KOPT-K1 (cell line): ENCODE measurements around the gene VWA3A.
"Not testable (repeated sequence)": the region's sequence is repeated elsewhere in the genome, so short reads cannot be mapped to it uniquely, and the experiment has no call there.

Experiments used
- H3K27ac ChIP-seq: fragments of 200-600 bp; sonication (generic); 2 replicates; pipeline ENCODE4 v1.5.1; 2016; ENCODE audit warnings: antibody characterized with exemption, mild to moderate bottlenecking, low read depth, low read length; ENCODE audit not compliant: poor library complexity, severe bottlenecking
- H3K36me3 ChIP-seq: fragments of 200-600 bp; sonication (generic); 2 replicates; pipeline ENCODE4 v1.5.1; 2017; ENCODE audit warnings: antibody characterized with exemption, mild to moderate bottlenecking, low read length, moderate library complexity; ENCODE audit not compliant: insufficient read depth
- H3K9me3 ChIP-seq: fragments of 200-600 bp; sonication (generic); 2 replicates; pipeline ENCODE4 v1.5.1; 2017; ENCODE audit warnings: antibody characterized with exemption, low read length, mild to moderate bottlenecking; ENCODE audit not compliant: insufficient read depth, poor library complexity, severe bottlenecking

Gene VWA3A

DNA sequence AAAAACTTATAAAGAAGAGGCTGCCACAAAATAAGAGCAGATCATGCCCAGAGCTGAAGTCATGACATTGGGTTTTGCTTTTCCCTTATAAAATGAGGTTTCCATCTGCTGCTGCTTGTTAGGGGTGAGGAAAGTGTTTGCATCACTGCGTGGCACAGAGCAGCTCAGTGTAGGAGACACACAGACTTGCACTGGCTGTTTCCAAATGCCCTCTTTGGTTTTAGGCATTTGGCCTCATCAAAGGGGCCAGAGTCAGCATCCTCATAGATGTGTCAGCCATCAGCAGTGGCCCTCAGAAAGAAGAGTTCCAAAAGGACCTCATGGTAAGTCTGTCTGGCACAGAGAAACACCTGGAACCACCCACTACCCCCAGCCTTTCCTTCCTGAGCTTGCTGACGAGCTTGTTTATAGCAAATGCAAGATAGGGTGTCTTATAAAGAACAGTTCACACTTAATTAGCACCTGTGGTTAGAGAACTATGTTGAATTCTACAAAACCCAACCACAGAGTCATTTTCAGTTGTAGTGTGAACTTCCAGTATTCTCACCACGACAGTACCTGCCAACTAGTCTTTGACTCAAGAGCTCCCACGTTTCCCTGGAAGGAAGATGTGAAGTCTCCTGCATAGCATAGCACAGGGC, 17.0 kb downstream of the VWA3A start:
- no peaks in the 10 kb centered on the region for H3K36me3 ChIP-seq
- H3K27ac ChIP-seq, result peak overlapping the region; percentile 38
- no peaks in the 10 kb centered on the region for H3K9me3 ChIP-seq

DNA sequence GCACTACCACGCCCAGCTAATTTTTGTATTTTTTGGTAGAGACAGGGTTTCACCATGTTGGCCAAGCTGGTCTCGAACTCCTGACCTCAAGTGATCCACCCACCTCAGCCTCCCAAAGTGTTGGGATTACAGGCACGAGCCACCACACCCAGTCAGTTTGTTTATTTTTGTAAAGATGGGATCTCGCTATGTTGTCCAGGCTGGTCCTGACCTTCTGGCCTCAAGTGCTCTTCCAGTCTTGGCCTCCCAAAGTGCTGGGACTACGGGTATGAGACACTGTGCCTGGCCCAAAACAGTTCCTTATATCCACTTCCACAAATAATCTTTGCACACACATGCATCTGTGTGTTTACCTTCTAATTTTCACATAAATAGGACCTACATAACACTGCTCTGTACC, 19.3 kb downstream of the VWA3A start:
- H3K27ac ChIP-seq, H3K9me3 ChIP-seq, H3K36me3 ChIP-seq: not testable (repeated sequence)

DNA sequence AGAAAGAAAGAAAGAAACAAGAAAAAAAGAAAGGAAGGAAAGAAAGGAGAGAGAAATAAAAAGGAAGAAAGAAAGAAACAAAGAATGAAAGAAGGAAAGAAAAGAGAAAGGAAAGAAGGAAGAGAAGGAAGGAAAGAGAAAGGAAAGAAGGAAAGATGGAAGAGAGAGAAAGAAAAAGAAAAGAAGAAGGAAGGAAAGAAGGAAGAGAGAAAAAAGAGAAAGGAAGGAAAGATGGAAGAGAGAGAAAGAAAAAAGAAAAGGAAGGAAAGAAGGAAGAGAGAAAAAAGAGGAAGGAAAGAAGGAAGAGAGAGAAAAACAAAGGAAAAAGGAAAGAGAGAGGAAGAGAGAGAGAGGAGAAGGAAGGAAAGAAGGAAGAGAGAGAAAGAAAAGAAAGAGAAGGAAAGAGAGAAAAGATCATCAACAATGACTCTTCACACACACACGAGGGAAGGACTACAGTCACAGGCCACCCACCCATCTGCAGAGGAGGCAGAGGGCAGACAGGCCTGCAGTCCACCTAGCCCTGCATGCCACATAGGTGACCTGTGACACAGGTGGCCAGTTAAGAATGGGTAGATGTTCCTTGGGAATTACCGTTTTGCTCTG, 23.9 kb downstream of the VWA3A start:
- Histone ChIP-seq H3K9me3 (no peaks in the 10 kb centered on the region), H3K27ac (no peak overlapping the region), H3K36me3 (no peaks in the 10 kb centered on the region)

DNA sequence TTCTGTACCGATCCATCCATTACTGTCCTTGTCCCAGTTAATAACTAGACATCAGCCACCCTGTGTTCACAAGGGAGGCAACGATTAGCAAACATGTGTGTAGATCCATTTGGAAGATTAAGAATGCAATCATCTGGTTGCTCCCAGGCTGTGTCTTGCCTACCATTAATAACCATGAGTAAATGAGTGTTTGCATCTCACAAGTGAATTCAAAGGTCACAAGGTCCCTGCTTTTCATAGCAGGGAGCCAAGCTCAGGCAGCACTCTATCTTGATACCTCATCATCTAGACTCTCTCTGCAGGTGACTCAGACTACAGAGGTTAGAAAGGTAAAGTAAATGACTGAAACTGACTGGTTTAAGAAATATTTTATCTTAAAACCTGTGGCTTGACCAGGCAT, 25.3 kb downstream of the VWA3A start:
- Histone ChIP-seq H3K27ac (no peak overlapping the region), H3K36me3 (no peaks in the 10 kb centered on the region), H3K9me3 (no peaks in the 10 kb centered on the region)

DNA sequence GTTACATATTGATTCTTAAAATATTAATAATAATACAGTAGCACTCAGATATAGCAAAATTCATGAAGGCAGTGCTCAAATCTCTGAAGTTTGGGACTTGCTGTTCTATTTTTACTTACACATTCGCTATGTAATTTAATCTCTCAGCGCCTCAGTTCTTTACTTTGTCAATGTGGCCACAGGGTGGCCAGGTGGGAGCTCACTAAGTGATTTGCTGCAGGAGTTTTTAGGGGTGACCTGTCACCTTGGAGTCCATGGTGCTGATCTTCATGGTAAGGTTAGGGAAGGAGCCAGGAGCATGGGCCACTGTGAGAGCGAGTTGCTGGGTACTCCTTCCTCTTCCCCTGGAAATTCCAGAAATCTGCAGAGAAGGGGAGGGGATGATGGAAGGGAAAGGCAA, 28.1 kb downstream of the VWA3A start:
- no peaks in the 10 kb centered on the region for H3K9me3 ChIP-seq
- no peak overlapping the region for H3K27ac ChIP-seq
- H3K36me3 ChIP-seq, result no peaks in the 10 kb centered on the region

DNA sequence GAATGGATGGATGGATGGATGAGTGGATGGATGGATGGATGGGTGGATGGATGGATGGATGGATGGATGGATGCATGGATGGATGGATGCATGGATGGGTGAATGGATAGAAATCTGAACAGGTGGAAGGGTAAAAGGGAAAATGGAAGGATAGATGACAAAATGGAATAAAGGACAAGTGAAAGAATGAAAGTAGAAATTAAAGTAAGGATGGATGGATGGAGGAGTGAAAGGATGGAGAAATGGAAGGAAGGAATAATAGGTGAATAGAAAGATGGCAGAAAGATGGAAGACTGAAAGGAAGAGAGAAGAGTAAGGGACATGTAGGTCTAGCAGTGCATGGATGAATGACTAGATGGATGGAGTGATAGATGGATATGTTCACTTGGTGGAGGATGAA, 29.9 kb downstream of the VWA3A start:
- Histone ChIP-seq H3K9me3 (no peaks in the 10 kb centered on the region), H3K36me3 (no peaks in the 10 kb centered on the region), H3K27ac (no peak overlapping the region)

- H3K9me3 ChIP-seq, result no peaks in the 10 kb centered on the region
- H3K36me3 ChIP-seq, result no peaks in the 10 kb centered on the region
- H3K27ac ChIP-seq, result no peak overlapping the region
Observed at GRCh38 chr16:22123146-22123545, 30.8 kb downstream of the VWA3A start.

DNA sequence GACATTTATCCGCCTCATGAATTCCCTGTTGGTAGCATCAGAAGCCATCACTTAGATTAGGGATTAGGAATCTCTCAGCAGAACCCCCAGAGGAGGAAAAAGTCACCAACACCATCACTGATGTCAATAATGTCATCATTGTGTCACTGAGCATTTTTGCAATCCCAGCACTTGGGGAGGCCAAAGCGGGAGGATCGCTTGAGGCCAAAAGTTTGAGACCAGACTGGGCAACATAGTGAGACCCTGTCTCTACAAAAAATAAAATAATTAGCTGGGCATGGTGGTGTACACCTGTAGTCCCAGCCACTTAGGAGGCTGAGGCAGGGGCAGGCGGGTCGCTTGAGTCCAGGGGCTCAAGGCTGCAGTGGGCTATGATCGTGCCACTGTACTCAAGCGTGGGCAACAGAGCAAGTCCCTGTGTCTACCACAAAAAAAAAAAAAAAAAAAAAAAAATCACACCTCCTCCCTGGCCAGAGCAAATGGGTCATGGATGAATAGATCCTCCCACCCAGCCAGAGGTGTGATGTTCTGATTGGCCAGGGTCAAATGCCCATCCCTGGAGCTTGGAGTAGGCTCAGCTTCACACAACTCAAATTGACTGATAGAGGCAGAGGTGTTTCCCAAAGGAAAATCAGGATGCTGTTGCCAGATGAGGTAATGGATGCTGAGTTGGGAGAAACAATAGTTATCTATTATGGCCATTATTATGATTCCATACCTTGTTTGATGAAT, 31.6 kb downstream of the VWA3A start:
- Histone ChIP-seq H3K9me3 (no peaks in the 10 kb centered on the region), H3K27ac (no peak overlapping the region), H3K36me3 (no peaks in the 10 kb centered on the region)

- Histone ChIP-seq H3K36me3 (no peaks in the 10 kb centered on the region), H3K27ac (no peak overlapping the region), H3K9me3 (no peaks in the 10 kb centered on the region)
Observed at GRCh38 chr16:22124583-22125284, 32.4 kb downstream of the VWA3A start.

- no peaks in the 10 kb centered on the region for H3K9me3 ChIP-seq
- no peak overlapping the region for H3K27ac ChIP-seq
- no peaks in the 10 kb centered on the region for H3K36me3 ChIP-seq
Observed at GRCh38 chr16:22126037-22126558, 33.8 kb downstream of the VWA3A start.

GRCh38 chr16:22128537-22128936, 36.2 kb downstream of the VWA3A start:
- not testable (repeated sequence) for H3K9me3 ChIP-seq, H3K36me3 ChIP-seq, H3K27ac ChIP-seq

GRCh38 chr16:22130528-22130927, 38.2 kb downstream of the VWA3A start:
- Histone ChIP-seq H3K27ac (no peak overlapping the region), H3K36me3 (no peaks in the 10 kb centered on the region), H3K9me3 (no peaks in the 10 kb centered on the region)

DNA sequence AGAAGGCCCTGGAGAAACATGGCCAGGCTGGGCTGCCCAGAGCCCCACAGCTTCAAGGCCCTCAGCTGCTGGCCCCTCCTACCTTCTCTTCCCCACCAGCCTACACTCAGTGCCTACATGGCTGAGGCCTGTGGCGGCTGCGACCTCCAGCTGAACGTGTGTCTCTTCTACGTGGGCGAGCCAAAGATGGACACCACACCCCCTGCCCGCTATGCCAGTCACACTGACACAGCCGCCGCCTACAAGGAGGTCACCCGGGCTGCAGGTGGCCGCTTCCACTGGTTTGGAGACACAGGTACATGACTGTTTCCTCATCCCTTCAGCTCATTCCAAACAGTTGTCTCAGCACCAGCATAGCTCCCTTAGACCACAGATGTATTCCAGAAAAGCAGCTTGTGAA, 40.5 kb downstream of the VWA3A start:
- Histone ChIP-seq H3K36me3 (no peaks in the 10 kb centered on the region), H3K27ac (no peak overlapping the region), H3K9me3 (no peaks in the 10 kb centered on the region)

DNA sequence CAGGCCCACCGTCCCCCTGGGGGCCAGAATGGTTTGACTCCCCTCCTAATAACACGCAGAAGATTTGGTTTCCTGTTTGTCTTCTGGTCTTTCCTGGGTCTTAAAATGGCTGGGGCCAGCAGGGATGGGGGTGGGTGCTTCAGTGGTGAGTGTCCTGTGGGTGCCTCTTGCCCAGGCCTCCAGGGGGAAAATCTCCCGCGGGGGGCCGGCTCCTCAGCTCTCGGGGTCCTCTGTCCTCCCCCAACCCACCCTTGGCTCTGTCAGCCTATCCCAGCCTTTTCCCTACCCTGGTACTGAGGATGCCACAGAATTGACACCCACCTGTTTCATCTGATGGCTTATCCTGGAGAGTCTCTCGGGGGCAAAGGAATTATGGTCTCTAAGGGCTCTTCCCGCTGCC, 46.1 kb downstream of the VWA3A start:
- no peaks in the 10 kb centered on the region for H3K9me3 ChIP-seq
- H3K27ac ChIP-seq, result peak overlapping the region; percentile 52
- no peaks in the 10 kb centered on the region for H3K36me3 ChIP-seq

DNA sequence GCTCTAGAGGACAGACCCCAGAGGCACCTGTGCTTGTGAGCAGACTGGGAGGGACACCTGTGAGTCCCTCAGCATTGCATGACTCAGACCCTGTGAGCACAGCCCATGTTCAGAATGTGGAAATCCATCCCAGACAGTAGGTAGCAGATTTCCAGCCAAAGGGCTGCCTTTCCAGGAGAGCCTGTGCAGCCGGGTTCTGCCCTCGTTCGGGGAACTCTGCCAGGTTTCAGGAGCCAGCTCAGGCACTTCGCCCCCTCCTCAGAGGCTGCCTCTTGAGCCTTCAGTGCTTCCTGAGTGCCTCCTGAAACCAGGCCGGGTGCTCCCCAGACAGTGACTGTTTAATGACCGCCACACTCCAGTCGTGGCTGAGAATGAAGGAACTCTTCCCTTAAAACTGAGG, 46.7 kb downstream of the VWA3A start:
- Histone ChIP-seq H3K36me3 (no peaks in the 10 kb centered on the region), H3K27ac (no peak overlapping the region), H3K9me3 (no peaks in the 10 kb centered on the region)
